Activated T-helper 2 cell treated with anti-CD3 and anti-CD28 coated beads, Interferon-gamma antibody, Interleukin-2, Interleukin-4, amounts not matched to agents 10 μg/mL and 5 μg/mL and 100 μg/mL, durations not matched to agents 14 hours and 24 hours and 36 hours (primary cell): ENCODE results near the gene CTRL. TPM values are rescaled to one million over a fixed set of nuclear protein-coding genes. Genes with fewer than 3 reads are reported as not detected.
A peak's percentile ranks its signal among the peaks of the same experiment; 100 is the strongest.

ENCODE experiments used
- DNase-seq: peaks from one replicate; pipeline ENCODE4 v3.0.0; 2021; ENCODE audit warnings: low spot score
- H3K27ac Mint-ChIP-seq: one replicate; pipeline ENCODE4 v1.8.0; 2021; ENCODE audit warnings: mixed read lengths
- H3K27me3 Mint-ChIP-seq: one replicate; pipeline ENCODE4 v1.8.0; 2021; ENCODE audit warnings: low read depth, mixed read lengths
- H3K36me3 Mint-ChIP-seq: one replicate; pipeline ENCODE4 v1.8.0; 2021; ENCODE audit warnings: low read depth, mixed read lengths
- H3K4me1 Mint-ChIP-seq: one replicate; pipeline ENCODE4 v1.8.0; 2021; ENCODE audit warnings: low read depth, mixed read lengths
- H3K4me3 Mint-ChIP-seq: one replicate; pipeline ENCODE4 v1.8.0; 2021; ENCODE audit warnings: low read depth, mild to moderate bottlenecking, moderate library complexity, mixed read lengths
- H3K9me3 Mint-ChIP-seq: one replicate; pipeline ENCODE4 v1.8.0; 2021; ENCODE audit warnings: mixed read lengths
- intact Hi-C: fragments of 100-400 bp; cut with micrococcal nuclease; formaldehyde crosslinking; loops from one replicate; pipeline ENCODE4 v1.15.1; 2023
- total RNA-seq: library from RNA; stranded (reverse); gene quantifications from 2 replicates; pipeline ENCODE4 v1.2.3, GENCODE V29; 2022

Gene CTRL
- total RNA-seq, 1 donor from 2014 or later: 5.6 TPM

DNA sequence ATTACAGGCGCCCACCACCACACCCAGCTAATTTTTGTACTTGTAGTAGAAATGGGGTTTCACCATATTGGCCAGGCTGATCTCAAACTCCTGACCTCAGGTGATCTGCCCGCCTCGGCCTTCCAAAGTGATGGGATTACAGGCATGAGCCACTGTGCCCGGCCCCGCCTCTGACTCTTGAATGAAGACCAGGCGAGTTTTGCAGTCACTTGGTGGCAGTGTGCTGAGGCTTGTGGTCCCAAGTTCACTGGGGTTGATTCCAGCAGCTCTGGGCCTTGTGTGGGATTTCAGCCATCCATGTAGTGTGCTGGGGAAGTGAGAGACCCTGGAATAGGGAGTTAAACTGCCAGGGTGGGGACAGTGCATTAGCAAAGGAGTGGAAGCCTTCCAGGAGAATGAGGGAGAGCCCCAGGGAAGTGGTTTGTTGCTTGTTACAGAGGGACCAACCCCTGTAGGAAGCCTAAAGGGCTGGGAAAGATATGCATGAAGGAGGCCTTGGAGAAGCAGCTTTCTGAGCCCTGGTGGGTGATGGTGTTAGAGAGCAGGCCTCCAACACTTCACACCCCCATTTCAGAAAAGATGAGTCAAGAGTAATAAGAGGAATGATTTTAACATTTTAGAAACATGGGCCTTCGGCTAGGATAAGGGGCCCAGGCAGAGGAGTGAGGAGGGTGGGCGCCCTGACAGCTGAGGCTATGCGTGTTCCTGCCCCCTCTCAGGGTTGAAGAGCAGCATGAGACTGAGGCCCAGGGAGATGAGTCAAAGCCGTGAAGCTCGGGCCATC lies 24.1 kb downstream of the CTRL start:
- Mint-ChIP-seq H3K36me3 (peaks cover 22% of the 10 kb centered on the region), H3K27ac (no peak overlapping the region), H3K27me3 (no peaks in the 10 kb centered on the region), H3K4me1 (peaks cover 7% of the 10 kb centered on the region), H3K9me3 (no peaks in the 10 kb centered on the region), H3K4me3 (no peak overlapping the region)
- intact Hi-C loops: no loop called here
- no peak for DNase-seq

DNA sequence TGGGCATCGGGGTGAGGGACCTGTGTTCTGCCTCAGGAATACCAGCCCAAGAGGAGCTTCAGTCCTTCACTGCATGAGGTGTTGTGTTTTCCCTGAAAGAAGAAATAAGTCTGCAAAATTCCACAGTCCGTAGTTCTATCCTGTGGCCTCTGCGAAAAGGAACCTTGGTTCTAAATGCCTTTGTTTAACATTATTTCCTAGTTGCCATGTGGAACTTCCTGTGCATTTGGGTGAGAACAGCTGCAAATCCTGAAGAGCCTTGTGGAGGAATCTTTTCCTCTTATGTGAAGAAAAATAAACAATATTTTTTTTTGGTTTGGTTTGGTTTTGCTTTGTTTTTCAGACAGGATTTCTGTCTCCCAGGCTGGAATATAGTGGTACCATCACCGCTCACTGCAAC lies 28.8 kb downstream of the CTRL start:
- H3K27ac Mint-ChIP-seq: no peak overlapping the region
- intact Hi-C loops: no loop called here
- no peak for DNase-seq
- H3K4me3 Mint-ChIP-seq: no peak overlapping the region
- H3K36me3 Mint-ChIP-seq: peaks cover 5% of the 10 kb centered on the region
- H3K27me3 Mint-ChIP-seq: no peaks in the 10 kb centered on the region
- no peaks in the 10 kb centered on the region for H3K9me3 Mint-ChIP-seq
- peaks cover 9% of the 10 kb centered on the region for H3K4me1 Mint-ChIP-seq

DNA sequence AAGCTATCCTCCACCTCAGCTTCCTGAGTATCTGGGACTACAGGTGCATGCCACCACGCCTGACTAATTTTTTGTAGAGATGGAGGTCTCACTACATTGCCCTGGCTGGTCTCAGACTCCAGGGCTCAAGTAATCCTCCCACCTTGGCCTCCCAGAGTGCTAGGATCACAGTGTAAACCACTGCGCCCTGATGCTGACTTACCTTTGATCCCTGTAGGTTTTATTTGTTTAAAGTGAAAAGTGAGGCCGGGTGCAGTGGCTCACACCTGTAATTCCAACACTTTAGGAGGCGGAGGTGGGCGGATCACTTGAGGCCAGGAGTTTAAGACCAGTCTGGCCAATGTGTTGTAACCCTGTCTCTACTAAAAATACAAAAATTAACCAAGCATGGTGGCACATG lies 29.9 kb downstream of the CTRL start:
- Mint-ChIP-seq H3K9me3 (no peaks in the 10 kb centered on the region), H3K4me1 (peaks cover 8% of the 10 kb centered on the region), H3K36me3 (peaks cover 5% of the 10 kb centered on the region), H3K4me3 (no peak overlapping the region), H3K27me3 (no peaks in the 10 kb centered on the region), H3K27ac (no peak overlapping the region)
- DNase-seq: no peak
- intact Hi-C loops: no loop called here

DNA sequence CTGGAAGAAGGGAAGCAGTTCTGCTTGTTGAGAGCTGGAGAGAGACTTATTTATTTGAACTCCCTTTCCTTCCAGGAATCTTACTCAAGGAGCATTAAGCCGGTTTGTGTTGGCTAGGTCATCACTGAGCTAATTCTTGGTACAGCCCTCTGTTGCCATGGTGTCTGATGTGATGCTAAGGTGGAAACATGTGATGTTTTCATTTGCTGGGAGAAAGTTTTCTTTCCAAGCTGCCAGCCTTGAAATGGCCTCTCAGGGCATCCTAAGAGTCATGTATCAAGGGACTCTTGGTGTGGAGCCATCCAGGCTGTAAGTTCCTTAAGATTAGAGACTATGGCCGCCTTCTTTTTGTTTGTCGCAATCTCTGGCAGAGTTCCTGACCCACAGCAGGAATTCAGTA lies 34.4 kb downstream of the CTRL start:
- Mint-ChIP-seq H3K36me3 (no peaks in the 10 kb centered on the region), H3K27me3 (no peaks in the 10 kb centered on the region), H3K9me3 (no peaks in the 10 kb centered on the region), H3K27ac (no peak overlapping the region), H3K4me1 (peaks cover 27% of the 10 kb centered on the region), H3K4me3 (no peak overlapping the region)
- intact Hi-C loops: no loop called here
- DNase-seq: no peak

DNA sequence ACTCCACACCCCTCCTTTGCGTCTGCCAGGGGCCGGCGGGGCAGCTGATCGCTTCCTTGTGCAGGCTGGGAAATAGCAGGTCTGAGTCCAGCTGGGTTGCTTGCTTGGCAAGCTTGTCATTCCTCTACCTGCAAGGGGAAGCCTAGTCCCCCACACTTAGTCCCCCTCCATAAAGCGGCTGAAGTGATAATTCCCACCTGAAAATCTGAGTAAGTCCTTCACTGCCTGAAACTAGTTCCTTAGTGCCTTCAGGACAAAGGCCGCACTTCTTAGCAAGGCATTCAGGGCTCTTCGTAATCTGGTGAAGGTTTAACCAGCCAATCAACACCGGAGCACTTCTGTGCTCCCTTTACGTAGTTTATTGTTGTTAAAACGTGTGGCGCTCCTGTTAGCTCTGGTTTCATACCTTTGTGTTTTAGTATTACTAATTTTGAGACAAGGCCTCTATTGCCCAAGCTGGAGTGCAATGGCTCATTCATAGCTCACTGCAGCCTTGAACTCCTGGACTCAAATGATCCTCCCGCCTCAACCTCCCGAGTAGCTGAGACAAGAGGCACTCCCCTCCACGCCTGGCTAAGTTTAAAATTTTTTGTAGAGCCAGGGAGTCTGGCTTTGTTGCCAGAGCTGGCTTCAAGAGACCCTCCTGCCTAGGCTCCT lies 37.8 kb downstream of the CTRL start:
- intact Hi-C loops: loop anchor here (2.0 kb wide), 1 partner anchor 41 kb away; no protein-coding TSS in a partner anchor
- Mint-ChIP-seq H3K4me3 (peak overlapping the region; percentile 97), H3K4me1 (peaks cover 21% of the 10 kb centered on the region), H3K27me3 (no peaks in the 10 kb centered on the region), H3K9me3 (no peaks in the 10 kb centered on the region), H3K27ac (peak overlapping the region; percentile 91), H3K36me3 (no peaks in the 10 kb centered on the region)
- no peak for DNase-seq

DNA sequence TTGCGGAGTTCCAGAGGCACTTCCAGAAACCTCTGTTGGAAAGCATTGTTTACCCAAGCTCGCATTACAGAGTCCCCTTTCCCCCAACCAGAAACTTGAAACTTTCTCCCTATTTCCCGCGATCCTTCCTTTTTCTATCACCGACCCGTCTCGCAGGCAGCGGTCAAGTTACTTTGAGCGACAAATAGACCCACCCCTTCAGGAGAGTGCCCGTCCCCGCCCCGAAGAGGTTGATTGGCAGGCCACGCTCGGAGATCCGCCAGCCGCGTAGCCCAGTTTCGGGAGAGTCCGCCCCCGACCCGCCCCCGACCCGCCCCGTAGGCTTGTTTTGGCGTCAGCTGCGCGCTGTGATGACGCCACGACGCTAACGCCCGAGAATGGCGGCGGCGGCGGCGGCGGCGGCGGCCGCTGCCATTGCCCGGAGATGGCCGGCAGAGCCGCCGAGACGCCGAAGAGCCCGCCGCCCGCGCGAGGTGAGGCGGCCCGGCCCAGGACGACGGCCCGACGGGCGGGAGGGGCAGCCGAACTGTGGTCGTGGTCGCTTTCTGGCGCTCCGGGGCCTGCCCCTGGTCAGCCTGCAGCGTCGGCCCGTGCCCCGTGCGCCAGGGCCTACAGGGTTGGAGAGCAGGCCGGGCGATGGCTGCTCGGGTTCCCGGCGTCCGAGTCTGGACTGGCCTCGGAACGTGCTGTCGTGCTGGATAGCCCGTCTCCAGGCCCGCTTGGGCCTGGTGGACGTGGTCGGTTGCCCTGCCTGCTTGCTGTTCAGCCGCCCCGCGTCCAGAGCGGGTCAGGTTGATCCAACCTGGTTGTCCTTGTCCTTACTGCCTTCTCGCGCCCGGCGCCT lies 38.5 kb downstream of the CTRL start, which contains the start of gene PSKH1:
Gene PSKH1 (plus strand): TSS at position 356 of the 844 bp plus-strand sequence. CDS start 15,496 bp downstream, outside the sequence.
- H3K4me1 Mint-ChIP-seq: peaks cover 19% of the 10 kb centered on the region
- intact Hi-C loops: loop anchor here (2.0 kb wide), 1 partner anchor 42 kb away; no protein-coding TSS in a partner anchor
- no peaks in the 10 kb centered on the region for H3K9me3 Mint-ChIP-seq

DNA sequence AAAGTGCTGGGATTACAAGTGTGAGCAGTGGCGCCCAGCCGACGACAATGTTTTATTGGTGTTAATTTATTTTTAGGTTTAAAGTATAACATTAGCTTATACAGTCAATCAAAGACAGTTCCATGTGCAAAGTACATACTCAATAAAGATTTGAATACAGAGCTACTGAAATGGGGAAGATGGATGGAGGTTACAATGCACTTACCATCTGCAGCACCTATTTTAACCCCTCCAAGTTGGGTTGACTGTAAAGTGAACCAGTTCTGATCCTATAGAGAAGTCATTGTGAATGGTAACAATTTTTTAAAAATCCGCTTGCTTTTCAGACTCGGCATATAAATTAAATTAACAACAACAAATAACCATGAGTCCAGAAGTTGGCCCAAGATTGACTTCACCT lies 39.3 kb downstream of the CTRL start:
- no peak for DNase-seq
- H3K36me3 Mint-ChIP-seq: no peaks in the 10 kb centered on the region
- H3K27ac Mint-ChIP-seq: peak overlapping the region; percentile 75

More for the DNA sequence above, 38.5 kb downstream of the CTRL start, which contains the start of gene PSKH1:
- peak within 1 kb of the TSS; percentile 91 for H3K27ac Mint-ChIP-seq
- no peaks in the 10 kb centered on the region for H3K27me3 Mint-ChIP-seq
- H3K36me3 Mint-ChIP-seq: no peaks in the 10 kb centered on the region
- H3K4me3 Mint-ChIP-seq: peak within 1 kb of the TSS; percentile 97
- peak; percentile 90 for DNase-seq

DNA sequence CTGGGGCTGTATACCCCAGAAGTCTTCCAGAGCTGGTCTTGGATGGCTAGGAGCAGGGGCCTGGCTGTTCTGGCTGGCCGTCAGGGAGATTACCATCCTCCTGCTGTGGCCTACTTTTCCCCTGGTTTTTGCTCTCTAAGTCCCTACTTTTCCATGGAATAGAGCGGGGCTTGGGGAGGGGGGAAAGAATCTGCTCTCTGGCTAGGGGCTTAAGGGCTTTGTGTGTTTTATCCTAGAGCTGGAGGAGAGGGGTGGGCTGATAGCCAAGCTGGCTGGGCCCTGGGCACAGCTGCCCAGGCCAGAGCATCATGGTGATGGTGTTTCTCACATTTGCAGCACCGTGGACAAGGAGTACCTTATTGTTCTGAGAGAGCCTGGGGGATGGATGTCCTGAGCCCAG lies 43.3 kb downstream of the CTRL start:
- Mint-ChIP-seq H3K27ac (no peak overlapping the region), H3K4me3 (no peak overlapping the region), H3K27me3 (no peaks in the 10 kb centered on the region), H3K36me3 (peaks cover 10% of the 10 kb centered on the region), H3K9me3 (no peaks in the 10 kb centered on the region), H3K4me1 (peaks cover 6% of the 10 kb centered on the region)
- no peak for DNase-seq
- intact Hi-C loops: no loop called here

More for the DNA sequence above, 39.3 kb downstream of the CTRL start:
- H3K27me3 Mint-ChIP-seq: no peaks in the 10 kb centered on the region
- H3K4me3 Mint-ChIP-seq: peak overlapping the region; percentile 84
- no peaks in the 10 kb centered on the region for H3K9me3 Mint-ChIP-seq
- intact Hi-C loops: loop anchor here (2.0 kb wide), 1 partner anchor 42 kb away; no protein-coding TSS in a partner anchor
- H3K4me1 Mint-ChIP-seq: peaks cover 19% of the 10 kb centered on the region

DNA sequence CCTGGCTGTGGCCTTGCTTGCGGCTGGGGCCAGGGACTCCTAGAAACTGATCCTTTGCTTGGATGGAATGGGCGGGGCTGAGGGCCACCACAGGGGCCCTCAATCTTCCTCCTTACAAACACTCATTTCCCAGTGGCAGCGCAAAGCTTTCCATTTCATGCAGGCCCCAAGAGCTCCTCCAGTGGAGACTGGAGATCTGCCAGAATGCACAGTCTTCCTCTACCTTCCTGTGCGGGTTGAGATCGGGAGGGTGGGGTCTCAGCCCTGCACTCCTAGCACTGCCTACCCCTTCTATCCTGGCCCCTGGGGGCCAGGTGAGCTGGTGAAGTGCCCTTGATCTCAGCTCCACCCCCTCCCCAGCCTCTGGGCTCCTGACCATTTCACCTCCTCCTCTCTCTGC lies 45.3 kb downstream of the CTRL start:
- Mint-ChIP-seq H3K4me1 (no peaks in the 10 kb centered on the region), H3K27me3 (no peaks in the 10 kb centered on the region), H3K27ac (peak overlapping the region; percentile 38), H3K4me3 (no peak overlapping the region), H3K9me3 (no peaks in the 10 kb centered on the region), H3K36me3 (peaks cover 24% of the 10 kb centered on the region)
- intact Hi-C loops: no loop called here
- no peak for DNase-seq

DNA sequence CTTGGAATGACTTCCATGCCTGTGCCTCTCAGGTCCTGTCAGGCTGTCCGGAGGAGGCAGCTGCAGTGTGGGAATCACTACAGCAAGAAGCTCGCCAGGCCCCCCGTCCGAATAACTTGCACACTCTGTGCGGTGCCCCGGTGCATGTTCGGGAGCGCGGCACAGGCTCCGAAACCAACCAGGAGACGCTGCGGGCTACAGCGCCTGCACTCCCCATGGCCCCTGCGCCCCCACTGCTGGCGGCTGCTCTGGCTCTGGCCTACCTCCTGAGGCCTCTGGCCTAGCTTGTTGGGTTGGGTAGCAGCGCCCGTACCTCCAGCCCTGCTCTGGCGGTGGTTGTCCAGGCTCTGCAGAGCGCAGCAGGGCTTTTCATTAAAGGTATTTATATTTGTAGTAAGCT lies 45.7 kb downstream of the CTRL start:
- H3K4me3 Mint-ChIP-seq: no peak overlapping the region
- no peaks in the 10 kb centered on the region for H3K9me3 Mint-ChIP-seq
- no peaks in the 10 kb centered on the region for H3K4me1 Mint-ChIP-seq
- no peaks in the 10 kb centered on the region for H3K27me3 Mint-ChIP-seq
- H3K27ac Mint-ChIP-seq: no peak overlapping the region
- no peak for DNase-seq
- intact Hi-C loops: no loop called here
- peaks cover 28% of the 10 kb centered on the region for H3K36me3 Mint-ChIP-seq

DNA sequence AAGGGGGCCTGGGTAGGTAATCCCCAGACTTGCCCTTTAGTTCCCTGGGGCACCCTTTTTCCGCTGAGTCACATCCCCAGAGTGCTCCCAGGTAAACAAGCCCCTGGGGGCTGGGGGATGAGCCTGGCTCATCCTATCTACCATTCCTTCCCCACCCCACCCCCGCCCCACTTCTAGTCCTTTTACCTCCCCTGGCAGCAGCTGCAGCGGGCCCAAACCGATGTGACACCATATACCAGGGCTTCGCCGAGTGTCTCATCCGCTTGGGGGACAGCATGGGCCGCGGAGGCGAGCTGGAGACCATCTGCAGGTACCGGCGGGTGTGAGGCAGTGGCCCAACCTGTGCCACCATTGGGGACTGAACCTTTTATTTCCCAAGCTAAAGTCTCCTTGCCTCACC lies 46.1 kb downstream of the CTRL start:
- Mint-ChIP-seq H3K4me3 (no peak overlapping the region), H3K9me3 (no peaks in the 10 kb centered on the region), H3K27ac (no peak overlapping the region), H3K27me3 (no peaks in the 10 kb centered on the region), H3K36me3 (peaks cover 32% of the 10 kb centered on the region), H3K4me1 (no peaks in the 10 kb centered on the region)
- DNase-seq: no peak
- intact Hi-C loops: no loop called here

DNA sequence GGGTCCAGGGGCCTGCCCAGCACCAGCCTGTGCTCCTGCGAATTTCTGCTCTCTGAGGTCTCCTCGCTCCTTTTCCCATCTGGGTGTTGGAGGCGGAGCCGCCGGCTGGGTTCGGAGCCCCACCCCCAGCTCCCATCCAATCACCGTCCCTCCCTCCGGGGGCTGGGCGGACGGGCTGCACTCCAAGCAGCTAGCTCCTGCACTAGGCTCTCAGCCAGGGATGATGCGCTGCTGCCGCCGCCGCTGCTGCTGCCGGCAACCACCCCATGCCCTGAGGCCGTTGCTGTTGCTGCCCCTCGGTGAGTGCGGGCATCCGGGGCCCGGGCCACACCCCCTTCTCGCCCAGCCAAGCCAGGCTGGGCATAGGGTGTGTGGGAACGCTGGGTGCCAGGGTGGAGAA lies 47.0 kb downstream of the CTRL start, which contains the start of gene NRN1L:
Gene NRN1L (plus strand): TSS at position 202 of the 400 bp plus-strand sequence. CDS start 19 bp downstream, at position 221.
- intact Hi-C loops: no loop called here
- Mint-ChIP-seq H3K4me1 (no peaks in the 10 kb centered on the region), H3K27ac (no peak within 1 kb of the TSS), H3K36me3 (peaks cover 40% of the 10 kb centered on the region), H3K27me3 (no peaks in the 10 kb centered on the region), H3K9me3 (no peaks in the 10 kb centered on the region), H3K4me3 (no peak within 1 kb of the TSS)
- no peak for DNase-seq
